Neutrophil (primary cell): ENCODE results near the gene CROCC2.

Experiments
- H3K27ac ChIP-seq: fragments of 200-600 bp; sonication (generic); 2 replicates; pipeline ENCODE4 v1.5.1; 2016; ENCODE audit warnings: mild to moderate bottlenecking, moderate library complexity
- H3K27me3 ChIP-seq: fragments of 200-600 bp; sonication (generic); 2 replicates; pipeline ENCODE4 v1.6.0; 2016; ENCODE audit warnings: mild to moderate bottlenecking
- H3K36me3 ChIP-seq: fragments of 200-600 bp; sonication (generic); 2 replicates; pipeline ENCODE4 v1.5.1; 2017
- H3K4me1 ChIP-seq, 2 experiments: fragments of 200-600 bp in 1 of 2; sonication (generic) in 1 of 2; 1 replicate in 1 of 2; 2 replicates in 1 of 2; pipeline versions ENCODE4 v1.5.1 to v1.6.1; 2013 to 2016; ENCODE audit warnings: low read depth in 1 of 2, low read length in 1 of 2, mild to moderate bottlenecking in 1 of 2, moderate library complexity in 1 of 2; ENCODE audit not compliant: control insufficient read depth in 1 of 2, insufficient read depth in 1 of 2
- H3K4me3 ChIP-seq, 2 experiments: fragments of 200-600 bp in 1 of 2; sonication (generic) in 1 of 2; 1 replicate in 1 of 2; 2 replicates in 1 of 2; pipeline ENCODE4 v1.5.1; 2013 to 2016; ENCODE audit warnings: low read depth in 1 of 2, low read length in 1 of 2, mild to moderate bottlenecking in 1 of 2, moderate library complexity in 1 of 2
- H3K9me3 ChIP-seq: fragments of 200-600 bp; sonication (generic); 2 replicates; pipeline ENCODE4 v1.5.1; 2016
- CTCF ChIP-seq: fragments of 200-600 bp; sonication (generic); IDR thresholded peaks from 2 replicates; pipeline ENCODE4 v1.5.1; 2016; ENCODE audit warnings: antibody characterized with exemption

CROCC2 gene

GRCh38 chr2:240991378-240992263 lies 85.5 kb downstream of the CROCC2 start:
- Histone ChIP-seq H3K4me1 (no peaks in the 10 kb centered on the region), H3K4me3 (no peak overlapping the region), H3K9me3 (no peaks in the 10 kb centered on the region), H3K36me3 (no peaks in the 10 kb centered on the region), H3K27ac (no peak overlapping the region), H3K27me3 (peaks cover 51% of the 10 kb centered on the region)
- TF ChIP-seq CTCF = no peak

GRCh38 chr2:240992572-240993291 lies 86.6 kb downstream of the CROCC2 start:
- no peak for TF ChIP-seq CTCF
- no peaks in the 10 kb centered on the region for H3K9me3 ChIP-seq
- H3K27me3 ChIP-seq = peaks cover 62% of the 10 kb centered on the region
- no peak overlapping the region for H3K27ac ChIP-seq
- no peak overlapping the region for H3K4me3 ChIP-seq
- no peaks in the 10 kb centered on the region for H3K36me3 ChIP-seq
- H3K4me1 ChIP-seq = no peaks in the 10 kb centered on the region

GRCh38 chr2:240993446-240994170 lies 87.5 kb downstream of the CROCC2 start:
- H3K9me3 ChIP-seq = no peaks in the 10 kb centered on the region
- H3K27ac ChIP-seq = no peak overlapping the region
- no peaks in the 10 kb centered on the region for H3K36me3 ChIP-seq
- H3K4me3 ChIP-seq = no peak overlapping the region
- peaks cover 70% of the 10 kb centered on the region for H3K27me3 ChIP-seq
- TF ChIP-seq CTCF = no peak
- no peaks in the 10 kb centered on the region for H3K4me1 ChIP-seq

- peaks cover 0 to 2% of the 10 kb centered on the region in 2 experiments for H3K4me1 ChIP-seq
- no peak overlapping the region for H3K4me3 ChIP-seq
- no peaks in the 10 kb centered on the region for H3K36me3 ChIP-seq
- H3K9me3 ChIP-seq = no peaks in the 10 kb centered on the region
- no peak for TF ChIP-seq CTCF
- no peak overlapping the region for H3K27ac ChIP-seq
- H3K27me3 ChIP-seq = peaks cover 77% of the 10 kb centered on the region
Observed at GRCh38 chr2:240994171-240994896, 88.2 kb downstream of the CROCC2 start.
